ENCODE data around the gene MGARP.

Gene MGARP

DNA sequence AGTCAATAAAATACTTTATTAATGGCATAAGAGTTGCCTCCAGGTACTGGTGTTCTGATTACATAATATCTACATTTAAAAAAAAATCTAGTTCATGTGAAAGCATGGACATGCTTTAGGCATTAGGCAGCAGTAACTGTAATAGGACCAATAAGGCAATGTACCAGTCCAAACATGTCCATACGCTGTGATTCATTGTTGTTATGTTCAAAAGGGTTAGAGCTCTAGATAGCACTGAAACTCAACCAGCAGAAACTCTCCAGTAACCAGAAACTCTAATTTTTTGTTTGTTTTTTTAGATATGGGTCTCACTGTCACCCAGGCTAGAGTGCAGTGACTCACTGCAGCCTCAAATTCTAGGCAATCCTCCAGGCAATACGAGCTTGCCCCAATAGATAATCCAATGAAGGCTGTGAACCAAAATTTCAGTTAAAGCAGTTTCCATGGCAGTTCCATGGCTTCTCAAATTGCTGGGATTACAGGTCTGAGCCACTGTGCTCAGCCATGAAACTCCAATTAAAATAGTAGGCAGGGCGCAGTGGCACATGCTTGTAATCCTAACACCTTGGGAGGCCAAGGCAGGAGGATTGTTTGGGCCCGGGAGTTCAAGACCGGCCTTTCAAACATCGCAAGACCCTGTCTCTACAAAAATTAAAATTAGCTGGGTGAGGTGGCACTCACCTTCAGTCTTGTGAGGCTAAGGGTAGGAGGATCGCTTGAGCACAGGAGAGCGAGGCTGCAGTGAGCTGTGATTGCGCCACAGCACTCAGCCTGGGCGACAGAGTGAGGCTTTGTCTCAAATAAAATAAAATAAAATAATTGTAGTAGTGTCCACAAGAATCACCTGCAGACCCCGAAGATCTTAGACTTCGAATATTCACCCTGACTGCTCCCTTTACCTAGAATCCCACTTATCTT, 36.3 kb downstream of the MGARP start:
- no peak for DNase-seq

GRCh38 chr4:139242511-139243051, 37.4 kb downstream of the MGARP start:
- no peak for DNase-seq

GRCh38 chr4:139241784-139242151, 38.3 kb downstream of the MGARP start:
- DNase-seq: no peak

GRCh38 chr4:139241086-139241783, 38.8 kb downstream of the MGARP start:
- DNase-seq: no peak

DNA sequence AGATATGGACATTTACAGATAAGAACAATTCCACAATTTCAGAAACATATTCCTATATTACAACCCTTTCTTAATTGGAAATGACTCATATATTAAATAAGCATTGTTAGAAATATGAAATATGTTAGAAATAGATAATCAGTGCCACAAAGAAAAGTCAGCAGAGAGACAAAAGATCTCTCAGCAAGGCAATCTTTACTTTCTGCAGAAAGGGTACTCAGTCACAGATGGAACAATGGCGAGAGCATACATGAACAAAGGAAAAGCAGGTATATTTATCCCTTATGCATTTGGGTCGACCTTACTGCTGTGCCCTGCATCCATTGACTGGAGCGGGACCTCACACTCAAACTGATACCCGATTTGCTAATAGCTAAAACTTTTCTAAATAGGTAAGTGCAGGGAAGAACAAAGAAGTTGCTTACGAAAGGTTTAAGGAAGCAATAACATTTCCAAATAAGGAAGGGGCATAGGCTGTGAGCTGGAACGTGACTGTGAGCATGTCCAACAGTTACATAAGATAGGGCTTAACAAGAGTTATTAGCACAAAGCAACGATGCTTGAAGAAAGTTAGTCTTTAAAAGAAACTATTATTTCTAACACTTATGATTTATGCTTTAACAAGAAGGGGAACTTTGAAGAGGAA, 40.8 kb downstream of the MGARP start:
- no peak for DNase-seq

- DNase-seq: no peak
Measured at GRCh38 chr4:139234253-139234652, 45.8 kb downstream of the MGARP start.

- no peak for DNase-seq
Measured at GRCh38 chr4:139229534-139230039, 50.4 kb downstream of the MGARP start.

DNA sequence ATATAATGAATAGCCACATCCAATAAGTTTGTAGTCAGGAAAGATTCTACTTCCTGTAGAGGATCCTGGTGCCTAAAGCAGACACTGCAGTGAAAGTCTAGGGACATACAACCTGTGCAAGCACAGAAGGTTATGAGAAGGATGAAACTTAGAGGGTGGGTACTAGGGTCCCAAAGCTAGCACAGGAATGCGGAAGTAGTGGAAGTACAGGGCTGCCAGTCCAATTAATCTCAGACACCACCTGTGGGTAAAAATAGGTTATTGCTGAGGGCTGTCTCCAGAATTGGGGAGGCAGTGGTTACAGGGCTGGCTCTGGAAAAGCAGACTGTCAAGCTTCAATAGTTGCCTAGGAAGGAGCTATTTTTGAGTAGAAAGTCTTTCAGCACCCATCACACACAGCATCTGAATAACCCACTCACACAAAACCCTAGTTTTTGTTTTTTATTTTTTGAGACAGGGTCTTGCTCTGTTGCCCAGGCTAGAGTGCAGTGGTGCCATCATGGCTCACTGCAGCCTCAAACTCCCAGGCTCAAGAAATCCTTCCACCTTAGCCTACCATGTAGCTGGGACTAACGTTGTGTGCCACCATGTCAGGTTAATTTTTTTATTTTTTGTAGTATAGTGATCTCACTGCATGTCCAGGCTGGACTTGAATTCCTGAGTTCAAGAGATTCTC, 52.2 kb downstream of the MGARP start:
- no peak for DNase-seq

DNA sequence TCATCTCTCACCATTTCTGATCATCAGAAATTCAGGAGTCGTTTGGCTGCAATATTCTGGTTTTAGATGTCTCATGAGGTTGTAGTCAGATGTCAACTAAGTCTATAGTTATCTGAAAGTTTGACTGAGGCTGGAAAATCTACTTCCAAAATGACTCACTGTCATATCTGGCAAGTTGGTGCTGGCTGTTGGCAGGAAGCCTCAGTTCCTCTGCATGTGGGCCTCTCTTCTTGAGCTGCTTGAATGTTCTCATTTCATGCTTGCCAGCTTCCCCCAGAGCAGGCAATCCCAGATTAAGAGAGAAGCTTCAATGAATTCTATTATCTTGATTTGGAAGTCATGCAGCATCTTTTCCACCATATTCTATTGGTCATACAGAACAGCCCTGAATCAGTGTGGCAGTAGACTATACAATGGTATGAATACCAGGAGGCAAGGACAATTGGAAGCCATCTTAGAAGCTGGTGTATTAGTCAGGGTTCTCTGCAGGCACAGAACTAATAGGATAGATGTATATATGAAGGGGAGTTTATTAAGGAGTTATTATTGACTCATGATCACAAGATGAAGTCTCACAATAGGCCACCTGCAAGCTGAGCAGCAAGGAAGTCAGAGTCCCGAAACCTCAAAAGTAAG, 56.2 kb downstream of the MGARP start:
- no peak for DNase-seq

- no peak for DNase-seq
Measured at GRCh38 chr4:139222215-139222614, 57.8 kb downstream of the MGARP start.

DNA sequence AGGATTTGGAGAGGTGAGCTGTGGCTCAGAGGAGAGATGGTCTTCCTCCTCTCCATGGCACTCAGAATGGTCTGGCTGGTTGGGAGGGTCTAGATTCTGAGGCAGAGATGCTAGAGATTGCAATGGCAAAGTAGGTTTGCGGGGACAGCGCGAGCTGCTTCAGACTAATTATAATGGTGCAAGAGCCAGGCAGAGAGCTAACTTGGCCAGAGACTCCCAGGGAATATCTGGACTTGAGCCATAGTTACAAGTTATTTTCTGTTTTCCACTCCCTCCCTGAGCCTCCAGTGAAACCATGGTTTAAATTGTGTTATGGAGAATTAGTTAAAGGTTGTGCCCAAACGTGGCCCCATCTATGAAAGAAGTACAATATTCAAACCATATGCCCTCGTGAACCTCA, 58.3 kb downstream of the MGARP start:
- DNase-seq: no peak

DNA sequence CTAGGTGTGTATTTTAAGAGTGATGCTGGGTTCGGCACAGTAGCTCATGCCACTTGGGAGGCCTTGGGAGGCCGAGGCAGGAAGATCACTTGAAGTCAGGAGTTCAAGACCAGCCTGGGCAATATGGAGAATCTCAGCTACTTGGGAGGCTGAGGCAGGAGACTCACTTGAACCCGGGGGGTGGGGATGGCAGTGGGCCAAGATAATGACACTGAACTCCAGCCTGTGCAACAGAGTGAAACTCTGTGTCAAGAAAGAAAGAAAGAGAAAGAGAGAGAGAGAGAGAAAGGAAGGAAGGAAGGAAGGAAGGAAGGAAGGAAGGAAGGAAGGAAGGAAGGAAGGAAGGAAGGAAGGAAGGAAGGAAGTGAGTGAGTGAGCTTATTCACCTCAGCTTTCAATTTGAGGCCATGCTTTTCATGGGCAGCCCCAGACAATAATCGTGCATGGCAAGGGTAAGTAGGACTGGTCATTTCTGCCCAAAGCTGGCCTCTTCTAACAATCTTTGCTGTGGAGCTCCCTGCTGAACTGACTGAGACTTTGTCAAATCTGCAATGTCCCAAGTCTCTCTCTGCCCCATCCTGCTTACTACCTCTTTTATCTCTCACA, 60.5 kb downstream of the MGARP start:
- no peak for DNase-seq
